BJ (cell line): ENCODE measurements around the gene LSM12. TPM values are rescaled to one million over a fixed set of nuclear protein-coding genes. Genes with fewer than 3 reads are reported as not detected.
"Not testable (repeated sequence)": the region's sequence is repeated elsewhere in the genome, so short reads cannot be mapped to it uniquely, and the experiment has no call there.

Experiments
- CTCF ChIA-PET: fragments of 350-600 bp; formaldehyde crosslinking; extraction: SDS; loops from one replicate; lab custom pipeline; 2021; ENCODE audit warnings: antibody characterized with exemption, inconsistent platforms; lab: Yijun Ruan, JAX
- POLR2A ChIA-PET: fragments of 300-600 bp; sonication (Branson Sonifier 250); formaldehyde crosslinking; extraction: SDS; loops from one replicate; lab custom pipeline; 2021; ENCODE audit warnings: antibody characterized with exemption; lab: Charles Lee
- DNase-seq: peaks from one replicate; pipeline ENCODE4 v3.0.0-alpha.2; 2011; ENCODE audit warnings: low read depth
- H3K27me3 ChIP-seq: 2 replicates; pipeline ENCODE4 v1.6.0; 2011; ENCODE audit warnings: low read length; ENCODE audit not compliant: control insufficient read depth, insufficient read depth
- H3K36me3 ChIP-seq: 2 replicates; pipeline ENCODE4 v1.5.1; 2011; ENCODE audit warnings: low read length; ENCODE audit not compliant: control insufficient read depth, insufficient read depth
- H3K4me3 ChIP-seq: 2 replicates; pipeline ENCODE4 v1.5.1; 2011; ENCODE audit warnings: low read depth, mild to moderate bottlenecking, control low read depth, low read length
- polyA plus RNA-seq: library from polyadenylated mRNA; depleted of rRNA; stranded (reverse); fragments of >200 nt; gene quantifications from 2 replicates; pipeline ENCODE4 v1.2.3, GENCODE V29; 2011
- TF ChIP-seq, protein P1 (sequence below): IDR thresholded peaks from 2 replicates; pipeline ENCODE4 v1.5.1; 2011; ENCODE audit warnings: low read depth, mild to moderate bottlenecking, control low read depth, inconsistent platforms, low read length, moderate library complexity; ENCODE audit not compliant: insufficient read depth

The LSM12 gene
- polyA plus RNA-seq, 1 experiment: 36.3 TPM

- POLR2A ChIA-PET: interaction anchor here (0.9 kb wide), 1 partner anchor 39 kb away, joined by 3 read pairs; the partner anchor contains the start of gene LSM12
- TF ChIP-seq, protein P1, sequence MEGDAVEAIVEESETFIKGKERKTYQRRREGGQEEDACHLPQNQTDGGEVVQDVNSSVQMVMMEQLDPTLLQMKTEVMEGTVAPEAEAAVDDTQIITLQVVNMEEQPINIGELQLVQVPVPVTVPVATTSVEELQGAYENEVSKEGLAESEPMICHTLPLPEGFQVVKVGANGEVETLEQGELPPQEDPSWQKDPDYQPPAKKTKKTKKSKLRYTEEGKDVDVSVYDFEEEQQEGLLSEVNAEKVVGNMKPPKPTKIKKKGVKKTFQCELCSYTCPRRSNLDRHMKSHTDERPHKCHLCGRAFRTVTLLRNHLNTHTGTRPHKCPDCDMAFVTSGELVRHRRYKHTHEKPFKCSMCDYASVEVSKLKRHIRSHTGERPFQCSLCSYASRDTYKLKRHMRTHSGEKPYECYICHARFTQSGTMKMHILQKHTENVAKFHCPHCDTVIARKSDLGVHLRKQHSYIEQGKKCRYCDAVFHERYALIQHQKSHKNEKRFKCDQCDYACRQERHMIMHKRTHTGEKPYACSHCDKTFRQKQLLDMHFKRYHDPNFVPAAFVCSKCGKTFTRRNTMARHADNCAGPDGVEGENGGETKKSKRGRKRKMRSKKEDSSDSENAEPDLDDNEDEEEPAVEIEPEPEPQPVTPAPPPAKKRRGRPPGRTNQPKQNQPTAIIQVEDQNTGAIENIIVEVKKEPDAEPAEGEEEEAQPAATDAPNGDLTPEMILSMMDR: no peak
- DNase-seq: no peak
- Histone ChIP-seq H3K36me3 (peaks cover 17% of the 10 kb centered on the region), H3K27me3 (no peaks in the 10 kb centered on the region), H3K4me3 (no peak overlapping the region)
- CTCF ChIA-PET: interaction anchor here (0.7 kb wide), 1 partner anchor 315 kb away, joined by 3 read pairs; no protein-coding TSS in a partner anchor
Observed at GRCh38 chr17:44105483-44105882, 39.0 kb upstream of the LSM12 start.

- ChIA-PET CTCF (interaction anchor here (0.6 to 1.2 kb wide), 2 partner anchors 12 to 1228 kb away, joined by 4 to 5 read pairs; no protein-coding TSS in a partner anchor), POLR2A (no interaction called here)
- Histone ChIP-seq H3K4me3 (no peak overlapping the region), H3K27me3 (no peaks in the 10 kb centered on the region), H3K36me3 (peaks cover 22% of the 10 kb centered on the region)
- no peak for DNase-seq
- TF ChIP-seq, protein P1: no peak
Observed at GRCh38 chr17:44102849-44103622, 36.6 kb upstream of the LSM12 start.

DNA sequence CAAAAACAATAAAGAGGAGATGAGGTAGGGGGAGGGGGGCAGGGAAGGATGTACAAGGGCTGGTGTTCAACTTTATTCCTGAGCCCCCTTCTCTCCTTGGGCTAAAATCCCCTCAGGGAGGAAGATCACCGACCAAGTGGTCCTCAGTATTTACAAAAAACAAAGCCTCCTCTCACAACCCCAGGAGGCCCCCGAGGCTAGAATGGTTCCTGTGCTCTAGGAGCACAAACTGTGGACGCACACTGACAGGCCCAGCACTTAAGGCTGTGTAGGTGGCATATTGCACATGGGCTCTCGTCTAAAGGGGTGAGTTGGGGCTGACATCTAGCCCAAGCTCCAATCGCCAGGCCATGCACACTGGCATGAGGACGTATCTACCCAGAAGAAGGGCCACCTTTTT is 35.4 kb upstream of the LSM12 start:
- DNase-seq, POLR2A ChIA-PET, H3K4me3 ChIP-seq, H3K27me3 ChIP-seq: not testable (repeated sequence)
- CTCF ChIA-PET: interaction anchor here (0.6 to 1.4 kb wide), 2 partner anchors 13 to 50 kb away, joined by 3 to 4 read pairs; no protein-coding TSS in a partner anchor
- H3K36me3 ChIP-seq: peaks cover 23% of the 10 kb centered on the region

DNA sequence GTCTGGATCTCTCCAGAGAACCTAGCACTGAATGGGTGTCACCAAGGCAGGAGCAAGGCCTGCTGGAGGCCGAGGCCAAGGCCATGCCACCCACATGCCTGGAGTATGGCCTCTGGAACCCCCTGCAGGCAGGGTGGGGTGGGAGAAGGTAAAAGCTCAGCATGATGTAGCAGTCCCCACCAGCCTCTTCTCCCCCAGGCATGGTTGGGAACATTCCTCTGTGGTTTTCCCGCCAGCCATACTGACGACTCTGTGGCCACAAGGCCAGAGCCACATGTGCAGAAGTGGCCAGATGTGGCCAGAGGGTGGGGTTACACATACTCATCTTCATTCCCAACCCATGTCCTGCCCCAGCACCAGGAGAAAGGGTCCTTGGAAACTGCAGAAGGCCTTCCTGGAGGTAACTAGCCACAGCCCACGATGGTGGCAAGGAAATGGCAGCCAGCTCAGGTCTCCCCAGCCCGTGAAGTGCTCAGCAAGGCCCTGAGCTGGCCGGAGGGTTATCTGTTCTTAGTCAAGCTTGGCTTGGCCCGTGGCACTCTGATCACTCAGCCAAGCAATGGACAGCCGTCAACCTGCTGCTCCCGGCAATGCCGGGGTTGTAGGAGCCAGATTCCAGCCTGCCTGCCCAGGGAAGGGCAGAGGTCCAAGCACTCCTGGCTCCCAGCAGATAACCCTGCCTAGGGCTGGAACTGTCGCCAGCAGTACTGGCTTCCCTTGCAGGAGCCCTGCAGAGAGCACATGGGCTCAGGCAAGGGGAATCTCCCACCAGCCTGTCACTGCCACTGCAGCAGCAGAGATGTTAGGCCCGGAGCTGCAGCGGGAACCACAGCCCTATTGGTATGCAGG is 30.9 kb upstream of the LSM12 start:
- ChIA-PET CTCF (interaction anchor here (1.5 to 3.0 kb wide), 3 partner anchors 13 to 19 kb away, joined by 6 to 18 read pairs (median 7); no protein-coding TSS in a partner anchor), POLR2A (no interaction called here)
- peak; percentile 74 for DNase-seq
- TF ChIP-seq, protein P1: no peak
- no peak overlapping the region for H3K4me3 ChIP-seq
- H3K27me3 ChIP-seq: no peaks in the 10 kb centered on the region
- peaks cover 22% of the 10 kb centered on the region for H3K36me3 ChIP-seq

DNA sequence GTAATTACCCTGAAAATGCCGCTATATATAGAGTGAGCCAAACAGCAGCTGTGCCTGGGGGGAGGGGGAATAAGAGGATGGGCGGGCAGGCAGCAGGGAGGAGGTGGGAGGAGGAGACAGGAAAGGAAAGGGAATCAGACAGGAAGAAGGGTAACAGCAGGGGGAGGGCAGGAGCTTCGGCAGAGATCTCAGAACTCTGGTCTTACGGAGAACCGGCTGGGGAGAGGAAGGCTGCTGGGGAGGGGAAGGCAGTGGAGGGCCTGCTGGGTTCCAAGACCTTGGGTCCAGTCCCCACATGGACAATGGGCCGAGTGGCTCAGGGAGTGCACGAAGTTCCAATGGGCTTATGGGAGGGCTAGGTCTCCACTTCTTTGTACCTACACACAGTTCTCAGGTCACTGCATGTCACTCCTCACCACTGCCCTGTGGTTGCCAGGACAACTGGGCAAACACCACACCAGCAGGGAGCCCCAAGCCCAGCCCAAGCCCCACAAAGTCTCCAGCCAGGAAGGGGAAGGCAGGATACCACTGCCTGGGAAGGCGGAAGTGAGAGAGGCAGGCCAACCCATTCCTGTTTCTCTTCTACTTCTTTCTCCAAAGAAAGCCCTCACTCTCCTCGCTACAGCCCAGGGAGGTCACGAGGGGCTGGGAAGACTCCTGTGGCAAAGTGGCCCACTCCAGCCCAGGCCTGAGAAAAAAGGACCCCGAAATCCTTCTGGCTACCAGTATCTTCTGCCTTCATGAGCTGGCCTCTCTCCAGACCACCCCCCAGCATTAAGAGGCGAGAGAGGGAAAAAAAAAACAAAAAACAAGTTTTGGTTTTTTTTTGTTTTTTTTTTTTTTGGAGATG is 29.4 kb upstream of the LSM12 start:
- Histone ChIP-seq H3K36me3 (peaks cover 32% of the 10 kb centered on the region), H3K27me3 (no peaks in the 10 kb centered on the region), H3K4me3 (peak overlapping the region; percentile 3; the same call in 1 of the 2 replicates)
- ChIA-PET POLR2A (interaction anchor here (0.9 to 1.0 kb wide), 2 partner anchors 28 to 89 kb away, joined by 3 to 5 read pairs; partner anchors contain the start of gene HDAC5), CTCF (interaction anchor here (0.9 to 3.0 kb wide), 4 partner anchors 12 to 29 kb away, joined by 3 to 18 read pairs (median 6); partner anchors contain the start of gene LSM12)
- peak; percentile 63 for DNase-seq
- TF ChIP-seq, protein P1: peak; percentile 34
